ENCODE results near the gene TNNT3. TPM values are rescaled to one million over a fixed set of nuclear protein-coding genes. Genes with fewer than 3 reads are reported as not detected.

The TNNT3 gene
- total RNA-seq, 4 donors from 2014 or later: 1.5 to 12.9 (median 4.8) TPM

GRCh38 chr11:1896923-1897322 is 22.6 kb upstream of the TNNT3 start:
- no peaks in the 10 kb centered on the region for H3K36me3 ChIP-seq
- WGBS: 88% methylated on average over 12 of the region's 12 CpGs
- DNase-seq (ENCODE audit: low spot score in 2 of 2): no peak
- no peaks in the 10 kb centered on the region for H3K4me1 ChIP-seq
- H3K4me3 ChIP-seq: no peak overlapping the region
- no peaks in the 10 kb centered on the region for H3K27me3 ChIP-seq
- no peak overlapping the region for H3K27ac ChIP-seq
- no peaks in the 10 kb centered on the region for H3K9me3 ChIP-seq
- no peak for TF ChIP-seq POLR2AphosphoS5 (IDR thresholded peaks at IDR 0.05)
- no peak for TF ChIP-seq CTCF (IDR thresholded peaks at IDR 0.05)
- TF ChIP-seq POLR2A (IDR thresholded peaks at IDR 0.05): no peak
- TF ChIP-seq EP300 (IDR thresholded peaks at IDR 0.05): no peak

GRCh38 chr11:1899090-1899489 is 20.4 kb upstream of the TNNT3 start:
- Histone ChIP-seq H3K27me3 (no peaks in the 10 kb centered on the region), H3K36me3 (no peaks in the 10 kb centered on the region), H3K4me1 (no peaks in the 10 kb centered on the region), H3K9me3 (no peaks in the 10 kb centered on the region), H3K27ac (no peak overlapping the region), H3K4me3 (no peak overlapping the region)
- TF ChIP-seq EP300 (IDR thresholded peaks at IDR 0.05) (no peak), POLR2AphosphoS5 (IDR thresholded peaks at IDR 0.05) (no peak), CTCF (IDR thresholded peaks at IDR 0.05) (no peak), POLR2A (IDR thresholded peaks at IDR 0.05) (no peak)
- 88% methylated on average over 4 of the region's 4 CpGs for WGBS
- DNase-seq (ENCODE audit: low spot score in 2 of 2): no peak

- WGBS: 80% methylated on average over 5 of the region's 5 CpGs
- H3K9me3 ChIP-seq: no peaks in the 10 kb centered on the region
- no peak overlapping the region for H3K4me3 ChIP-seq
- no peak for DNase-seq (ENCODE audit: low spot score in 2 of 2)
- H3K4me1 ChIP-seq: no peaks in the 10 kb centered on the region
- no peaks in the 10 kb centered on the region for H3K36me3 ChIP-seq
- H3K27ac ChIP-seq: no peak overlapping the region
- TF ChIP-seq EP300 (IDR thresholded peaks at IDR 0.05) (no peak), CTCF (IDR thresholded peaks at IDR 0.05) (no peak), POLR2AphosphoS5 (IDR thresholded peaks at IDR 0.05) (no peak), POLR2A (IDR thresholded peaks at IDR 0.05) (no peak)
- H3K27me3 ChIP-seq: no peaks in the 10 kb centered on the region
These were observed 19.8 kb upstream of the TNNT3 start for GRCh38 chr11:1899686-1900085.

- H3K27ac ChIP-seq: no peak overlapping the region
- peaks cover 5% of the 10 kb centered on the region for H3K4me1 ChIP-seq
- DNase-seq (ENCODE audit: low spot score in 2 of 2): no peak
- H3K9me3 ChIP-seq: no peaks in the 10 kb centered on the region
- no peak overlapping the region for H3K4me3 ChIP-seq
- 42% methylated on average over 5 of the region's 5 CpGs for WGBS
- H3K36me3 ChIP-seq: no peaks in the 10 kb centered on the region
- no peaks in the 10 kb centered on the region for H3K27me3 ChIP-seq
- TF ChIP-seq CTCF (IDR thresholded peaks at IDR 0.05) (no peak), POLR2A (IDR thresholded peaks at IDR 0.05) (no peak), POLR2AphosphoS5 (IDR thresholded peaks at IDR 0.05) (no peak), EP300 (IDR thresholded peaks at IDR 0.05) (no peak)
These were observed 13.3 kb upstream of the TNNT3 start for GRCh38 chr11:1906181-1906580.

- no peak for DNase-seq (ENCODE audit: low spot score in 2 of 2)
- Histone ChIP-seq H3K36me3 (no peaks in the 10 kb centered on the region), H3K4me3 (no peak overlapping the region), H3K27ac (no peak overlapping the region), H3K9me3 (no peaks in the 10 kb centered on the region), H3K4me1 (peaks cover 5% of the 10 kb centered on the region), H3K27me3 (no peaks in the 10 kb centered on the region)
- 81% methylated on average over 14 of the region's 14 CpGs for WGBS
- TF ChIP-seq POLR2AphosphoS5 (IDR thresholded peaks at IDR 0.05): no peak
- TF ChIP-seq CTCF (IDR thresholded peaks at IDR 0.05): no peak
- no peak for TF ChIP-seq EP300 (IDR thresholded peaks at IDR 0.05)
- TF ChIP-seq POLR2A (IDR thresholded peaks at IDR 0.05): no peak
These were observed 12.7 kb upstream of the TNNT3 start for GRCh38 chr11:1906611-1907423.
